CD4-positive, alpha-beta T cell treated with Interleukin-21 for 1 hour (primary cell): Measurements from ENCODE around the gene PRKCQ.

Experiments used
- DNase-seq: peaks from one replicate; pipeline ENCODE4 v3.0.0-alpha.2; 2020

PRKCQ gene

GRCh38 chr10:6579904-6580278 lies at the start of gene PRKCQ:
Gene PRKCQ, minus strand, starts transcription at chr10:6580276. Its CDS starts 65,141 bp downstream, at chr10:6515135.
- no peak for DNase-seq

DNA sequence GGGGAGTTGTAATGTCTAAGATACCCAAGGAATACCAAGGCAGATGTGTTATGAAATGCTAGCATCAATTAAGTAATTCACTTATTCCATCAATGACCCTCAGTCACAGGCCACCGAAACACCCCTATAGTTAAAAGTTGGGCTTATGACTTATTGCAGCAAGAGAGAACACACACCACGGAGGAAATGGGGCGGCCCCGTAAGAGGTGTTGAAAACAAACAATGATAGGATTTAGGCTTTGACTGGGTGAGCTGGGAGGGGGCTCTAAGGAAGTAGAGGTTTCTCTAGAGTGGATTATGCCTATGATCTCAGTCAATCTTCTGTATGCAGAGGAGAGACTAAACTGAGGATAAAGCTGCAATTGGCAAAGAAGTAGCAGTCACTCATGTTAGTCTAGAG lies 45.4 kb upstream of the PRKCQ start:
- DNase-seq, result no peak

- no peak for DNase-seq
These were observed 44.3 kb upstream of the PRKCQ start for GRCh38 chr10:6624392-6624791.

GRCh38 chr10:6622921-6623320 lies 42.8 kb upstream of the PRKCQ start:
- DNase-seq, result no peak

- no peak for DNase-seq
These were observed 41.5 kb upstream of the PRKCQ start for GRCh38 chr10:6621536-6621935.

DNA sequence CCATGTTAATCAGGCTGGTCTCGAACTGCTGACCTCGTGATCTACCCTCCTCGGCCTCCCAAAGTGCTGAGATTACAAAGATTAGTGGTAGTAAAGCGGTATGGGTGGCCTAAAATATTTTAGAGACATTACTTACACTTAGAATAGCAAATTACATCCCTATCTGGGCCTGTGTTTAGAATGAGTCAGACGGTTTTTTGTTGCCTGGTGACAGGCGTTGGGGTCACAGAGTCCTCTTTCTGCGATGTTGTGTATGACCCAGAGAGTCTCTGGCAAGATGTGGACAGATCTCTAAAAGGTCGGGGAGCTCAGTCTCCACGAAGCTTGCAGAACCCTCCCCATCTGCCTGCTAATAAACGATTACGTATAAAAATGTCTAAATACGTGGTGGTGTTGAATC lies 39.6 kb upstream of the PRKCQ start:
- DNase-seq, result no peak

GRCh38 chr10:6618340-6618739 lies 38.3 kb upstream of the PRKCQ start:
- DNase-seq, result no peak

DNA sequence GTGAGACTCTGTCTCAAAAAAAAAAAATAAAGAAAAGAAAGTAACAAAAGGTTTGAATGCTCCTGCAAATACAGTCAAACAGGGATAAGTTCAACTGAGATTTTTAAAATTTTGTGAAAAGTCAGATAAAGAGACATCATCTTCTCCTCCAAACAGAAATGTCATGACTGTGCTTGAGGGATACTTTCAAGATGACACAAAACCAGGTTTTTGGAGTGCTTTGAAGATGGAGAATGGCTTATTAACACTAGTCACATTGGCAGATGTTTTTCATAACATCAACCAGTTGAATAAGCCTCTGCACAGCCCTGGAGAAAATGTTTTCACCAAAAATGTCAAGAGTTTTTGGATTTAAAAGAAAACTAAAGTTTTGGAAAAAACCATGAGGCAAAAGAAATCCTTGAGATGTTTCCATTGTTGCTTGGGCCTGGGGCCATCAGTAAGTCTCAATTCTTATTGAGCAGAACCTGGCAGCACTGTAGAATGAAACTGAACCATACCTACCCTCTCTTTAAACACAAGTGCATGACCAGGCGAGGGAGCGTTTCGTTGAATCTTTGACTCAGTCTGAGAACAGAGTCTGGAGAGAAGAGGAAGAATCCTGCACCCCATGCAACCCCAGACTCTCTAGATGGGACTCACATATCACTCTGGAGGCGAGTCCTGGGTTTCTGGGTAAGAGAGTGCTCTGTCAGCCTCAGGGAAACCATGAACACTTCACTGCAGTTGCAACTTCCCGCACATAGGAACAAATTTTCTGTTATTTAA lies 37.4 kb upstream of the PRKCQ start:
- no peak for DNase-seq

GRCh38 chr10:6615971-6616370 lies 35.9 kb upstream of the PRKCQ start:
- DNase-seq, result no peak

GRCh38 chr10:6612371-6612770 lies 32.3 kb upstream of the PRKCQ start:
- DNase-seq, result peak; percentile 61

DNA sequence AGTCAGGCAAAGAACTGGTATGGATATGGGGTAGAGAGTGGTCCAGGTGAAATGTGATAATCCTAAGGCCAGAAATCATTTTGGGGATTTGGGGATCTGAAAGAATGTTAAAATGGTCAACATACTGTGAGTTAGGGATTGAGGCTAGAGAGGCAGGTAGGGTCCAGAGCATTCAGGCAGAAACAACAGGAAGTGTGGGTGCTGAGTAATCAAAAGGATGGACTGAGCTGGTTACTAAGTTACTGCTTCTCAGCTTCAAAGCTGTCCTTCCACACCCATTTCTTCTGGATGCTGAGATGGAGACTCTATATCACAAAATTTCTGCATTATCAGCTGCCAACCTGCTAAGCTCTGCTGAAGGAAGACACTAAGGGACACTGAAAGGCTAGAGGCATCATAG lies 30.6 kb upstream of the PRKCQ start:
- DNase-seq, result no peak

DNA sequence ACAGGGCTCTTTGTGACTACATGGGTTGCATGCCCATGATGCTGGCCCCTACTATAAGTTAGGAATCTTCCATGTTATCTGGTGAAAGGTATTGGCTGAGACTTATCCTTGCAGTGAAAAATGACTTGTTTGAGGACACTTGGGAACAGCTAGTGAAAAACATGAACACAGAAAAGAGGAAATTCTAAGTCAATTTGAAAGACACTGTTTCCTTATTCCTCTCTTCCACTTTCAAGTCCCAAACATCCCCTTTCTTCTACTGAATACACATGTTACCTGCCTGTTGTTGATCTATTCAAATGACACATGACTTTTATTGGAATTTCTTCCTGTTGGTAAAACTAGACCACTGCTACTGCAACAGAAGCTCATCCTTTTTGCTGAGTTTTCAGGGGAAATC lies 29.5 kb upstream of the PRKCQ start:
- no peak for DNase-seq

DNA sequence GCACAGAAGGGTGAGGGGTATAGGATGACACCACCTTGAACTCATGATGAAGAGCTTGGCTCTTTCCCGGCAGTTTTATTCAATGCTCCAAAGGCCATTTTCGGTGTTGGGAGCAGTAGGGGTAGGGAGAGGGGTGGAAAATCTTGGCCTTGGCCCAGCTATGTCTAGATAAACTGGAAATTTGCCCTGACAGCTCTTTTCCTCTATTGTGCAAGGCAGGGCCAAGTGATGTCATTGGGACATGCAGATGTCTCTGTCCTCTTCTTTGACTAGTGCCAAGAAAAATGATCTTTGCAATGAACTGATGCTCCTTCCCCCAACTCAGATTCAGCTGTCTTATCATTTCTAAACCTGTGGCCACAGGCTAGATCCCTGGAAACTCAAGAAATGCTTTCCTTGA lies 27.7 kb upstream of the PRKCQ start:
- DNase-seq, result no peak

GRCh38 chr10:6607182-6607581 lies 27.1 kb upstream of the PRKCQ start:
- DNase-seq, result peak; percentile 74

DNA sequence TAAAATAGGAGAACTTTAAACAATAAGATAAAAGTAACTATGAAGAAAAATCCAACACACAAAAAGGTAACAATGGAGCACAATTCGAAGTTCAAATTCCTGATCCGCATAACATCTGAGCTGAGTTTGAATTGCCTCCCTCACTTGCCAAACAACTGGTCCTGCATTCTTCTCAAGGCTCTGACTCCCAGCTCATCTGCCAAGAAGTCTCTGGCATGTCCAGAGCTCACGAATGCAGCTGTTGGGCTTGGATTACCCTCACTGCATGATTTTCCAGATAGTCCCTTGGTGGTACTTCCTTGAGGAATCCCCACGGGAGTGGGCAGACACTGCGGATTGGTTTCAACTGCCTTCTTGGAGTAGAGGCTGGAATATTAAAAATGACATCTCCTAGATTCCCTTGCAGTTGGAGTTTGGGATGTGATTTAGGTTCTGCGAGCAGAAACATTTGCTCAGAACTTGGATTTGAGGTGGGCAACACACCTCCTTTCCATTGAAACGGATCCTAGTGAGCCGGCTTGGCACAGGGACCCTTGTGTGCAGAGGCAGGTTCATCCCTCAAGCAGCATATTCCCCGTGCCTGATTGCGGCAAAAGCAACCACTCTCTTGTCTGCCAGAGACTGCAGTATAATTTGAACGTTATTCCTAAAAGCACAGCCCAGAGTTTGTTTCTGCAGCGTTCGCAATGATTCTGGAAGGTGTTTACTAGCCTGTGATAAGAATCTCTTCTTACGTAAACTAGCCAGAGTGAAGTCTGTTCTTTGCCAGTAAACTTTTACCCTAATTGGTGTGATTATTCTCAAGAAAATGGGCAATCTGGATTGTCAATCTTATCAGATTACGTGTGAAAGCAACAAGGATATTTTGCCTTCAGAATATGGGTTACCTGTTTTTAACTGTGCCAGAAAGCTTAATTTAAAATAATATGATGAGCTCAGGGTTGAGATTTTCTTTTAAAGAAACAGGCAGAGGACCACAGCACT lies 23.4 kb upstream of the PRKCQ start:
- no peak for DNase-seq

DNA sequence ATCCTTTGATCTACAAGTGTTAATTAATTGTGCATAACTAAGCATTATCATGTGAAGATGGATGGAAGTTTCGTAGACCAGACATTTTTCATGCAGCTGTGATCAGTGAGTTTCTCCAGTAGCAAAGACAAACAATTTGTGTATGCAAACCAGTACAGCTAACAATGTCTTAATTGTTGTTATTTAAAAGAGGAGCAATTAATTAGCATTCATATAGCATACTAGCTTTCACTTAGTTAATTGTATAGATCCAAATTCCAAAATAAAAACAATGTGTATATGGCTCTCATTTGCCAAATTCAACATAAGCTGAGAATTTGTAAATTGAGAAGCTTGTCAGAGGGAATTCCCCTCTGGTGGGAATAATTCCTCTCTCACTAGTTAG lies 22.6 kb upstream of the PRKCQ start:
- DNase-seq, result no peak

DNA sequence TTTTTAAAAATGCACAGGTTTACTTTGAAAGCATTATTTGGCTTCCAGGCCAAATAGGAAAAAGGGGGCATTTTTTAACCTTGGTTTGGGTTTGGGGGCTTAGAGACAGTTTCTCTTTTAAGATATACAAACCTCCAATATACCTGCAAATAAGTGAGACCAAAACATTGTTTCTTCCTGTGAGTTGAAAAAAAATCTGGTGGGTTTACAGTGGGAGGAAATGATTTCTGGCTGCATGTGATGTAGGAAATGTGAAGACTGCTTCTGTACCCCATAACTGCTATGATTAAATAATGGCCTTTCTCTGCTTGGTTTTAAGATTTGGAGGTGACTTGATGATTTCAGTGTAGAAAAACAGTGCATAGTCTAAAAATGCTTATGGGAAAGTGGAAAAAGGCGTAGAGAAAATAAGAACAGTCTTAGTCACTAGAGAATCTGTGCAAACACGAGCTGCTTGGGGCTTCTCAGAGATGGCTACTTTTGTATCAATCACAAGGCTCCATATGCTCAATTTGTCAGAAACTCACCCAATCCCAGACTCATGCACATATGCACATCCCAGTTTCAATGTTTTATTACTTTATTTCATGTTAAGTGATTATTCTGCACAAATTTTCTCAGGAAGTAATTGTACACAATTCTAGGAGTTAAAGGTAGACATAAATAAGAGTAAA lies 22.1 kb upstream of the PRKCQ start:
- no peak for DNase-seq

DNA sequence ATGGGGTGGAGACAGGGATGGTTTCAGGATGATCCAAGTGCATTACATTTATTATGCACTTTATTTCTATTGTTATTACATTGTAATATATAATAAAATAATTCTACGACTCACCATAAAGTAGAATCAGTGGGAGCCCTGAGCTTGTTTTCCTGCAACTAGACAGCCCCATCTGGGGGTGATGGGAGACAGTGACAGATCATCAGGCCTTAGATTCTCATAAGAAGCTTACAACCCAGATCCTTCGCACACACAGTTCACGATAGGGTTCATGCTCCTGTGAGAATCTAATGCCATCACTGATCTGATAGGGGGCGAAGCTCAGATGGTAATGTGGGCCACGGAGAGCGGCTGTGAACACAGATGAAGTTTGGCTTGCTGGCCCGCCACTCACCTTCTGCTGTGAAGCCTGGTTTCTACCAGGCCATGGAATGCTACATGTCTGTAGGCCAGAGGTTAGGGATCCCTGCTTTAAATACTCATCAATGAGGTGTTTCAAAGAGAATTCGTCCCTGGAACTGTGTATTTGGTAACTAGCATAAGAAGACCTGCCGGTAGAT lies 21.2 kb upstream of the PRKCQ start:
- peak; percentile 65 for DNase-seq

- DNase-seq, result no peak
These were observed 20.3 kb upstream of the PRKCQ start for GRCh38 chr10:6600224-6600987.

DNA sequence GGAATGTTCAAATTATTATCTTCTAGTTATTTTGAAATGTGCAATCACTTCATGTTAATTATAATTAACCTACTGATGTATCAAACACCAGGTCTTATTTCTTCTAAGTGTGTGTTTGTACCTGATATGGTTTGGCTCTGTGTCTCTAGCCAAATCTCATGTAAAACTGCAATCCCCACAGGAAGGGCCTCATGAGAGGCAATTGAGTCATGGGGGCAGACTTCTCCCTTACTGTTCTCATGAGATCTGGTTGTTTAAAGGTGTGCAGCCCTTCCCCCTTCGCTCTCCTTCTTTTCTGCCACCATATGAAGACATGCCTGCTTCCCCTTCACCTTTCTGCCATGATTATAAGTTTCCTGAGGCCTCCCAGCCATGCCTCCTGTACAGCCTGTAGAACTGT lies 18.6 kb upstream of the PRKCQ start:
- DNase-seq, result no peak

GRCh38 chr10:6597478-6597877 lies 17.4 kb upstream of the PRKCQ start:
- no peak for DNase-seq

GRCh38 chr10:6595499-6595898 lies 15.4 kb upstream of the PRKCQ start:
- DNase-seq, result no peak
